ENCODE results near the gene BNIP5.

BNIP5 gene

DNA sequence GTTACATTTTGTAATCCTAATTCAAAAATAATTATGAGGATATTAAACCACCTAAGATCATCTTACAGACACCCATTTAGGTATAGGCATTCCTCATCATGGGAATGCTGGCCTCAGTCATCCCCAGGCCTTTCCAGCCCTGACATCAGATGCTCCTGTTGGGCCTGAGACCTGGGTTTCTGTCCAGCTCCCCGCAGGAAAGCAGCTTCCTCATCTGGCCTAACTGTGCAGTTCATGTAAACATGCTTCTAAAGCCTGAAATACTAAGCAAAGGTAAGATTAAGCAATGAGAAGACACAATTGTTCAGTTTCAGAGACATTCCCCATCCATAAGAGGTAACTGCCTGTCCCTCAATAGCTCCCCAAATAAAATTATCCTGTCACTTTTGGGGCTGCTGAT is 31.7 kb upstream of the BNIP5 start:
- TF ChIP-seq RARB (CRISPR knock-in tag; IDR thresholded peaks at IDR 0.05) (no peak), BACH2 (CRISPR knock-in tag; IDR thresholded peaks at IDR 0.05; ENCODE audit: borderline replicate concordance) (no peak), ZNF70 (CRISPR knock-in tag; IDR thresholded peaks at IDR 0.05) (no peak), ARNTL (CRISPR knock-in tag; IDR thresholded peaks at IDR 0.05; ENCODE audit: borderline replicate concordance, low read depth) (no peak), PPARA (CRISPR knock-in tag; IDR thresholded peaks at IDR 0.05; ENCODE audit: borderline replicate concordance) (no peak)
- TF ChIP-seq, protein P1, sequence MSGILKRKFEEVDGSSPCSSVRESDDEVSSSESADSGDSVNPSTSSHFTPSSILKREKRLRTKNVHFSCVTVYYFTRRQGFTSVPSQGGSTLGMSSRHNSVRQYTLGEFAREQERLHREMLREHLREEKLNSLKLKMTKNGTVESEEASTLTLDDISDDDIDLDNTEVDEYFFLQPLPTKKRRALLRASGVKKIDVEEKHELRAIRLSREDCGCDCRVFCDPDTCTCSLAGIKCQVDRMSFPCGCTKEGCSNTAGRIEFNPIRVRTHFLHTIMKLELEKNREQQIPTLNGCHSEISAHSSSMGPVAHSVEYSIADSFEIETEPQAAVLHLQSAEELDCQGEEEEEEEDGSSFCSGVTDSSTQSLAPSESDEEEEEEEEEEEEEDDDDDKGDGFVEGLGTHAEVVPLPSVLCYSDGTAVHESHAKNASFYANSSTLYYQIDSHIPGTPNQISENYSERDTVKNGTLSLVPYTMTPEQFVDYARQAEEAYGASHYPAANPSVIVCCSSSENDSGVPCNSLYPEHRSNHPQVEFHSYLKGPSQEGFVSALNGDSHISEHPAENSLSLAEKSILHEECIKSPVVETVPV (CRISPR knock-in tag; IDR thresholded peaks at IDR 0.05): no peak
- ATAC-seq: no peak

DNA sequence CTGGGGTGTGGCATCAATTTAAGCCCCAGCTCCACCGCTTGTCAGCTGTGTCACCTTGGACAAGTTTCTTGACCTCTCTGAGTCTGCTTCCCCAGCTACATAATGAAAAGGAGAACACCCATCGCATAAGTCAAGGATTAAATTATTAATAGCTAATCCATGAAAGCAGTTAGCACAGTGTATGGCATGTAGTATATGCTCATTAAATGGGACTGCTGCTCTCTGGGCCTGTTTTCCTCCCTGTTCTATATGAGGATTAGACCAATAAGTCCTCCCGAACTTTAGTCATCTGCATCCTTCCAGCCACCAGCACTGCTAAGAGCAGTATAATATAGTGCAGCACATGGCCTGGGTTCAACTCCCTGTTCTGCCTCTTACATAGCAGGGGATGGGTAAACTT is 31.1 kb upstream of the BNIP5 start:
- no peak for TF ChIP-seq ZNF8 (CRISPR knock-in tag; IDR thresholded peaks at IDR 0.05)
- no peak for TF ChIP-seq ARNTL (CRISPR knock-in tag; IDR thresholded peaks at IDR 0.05; ENCODE audit: borderline replicate concordance, low read depth)
- TF ChIP-seq ZFP3 (CRISPR knock-in tag; IDR thresholded peaks at IDR 0.05): no peak
- no peak for TF ChIP-seq SNAI2 (CRISPR knock-in tag; IDR thresholded peaks at IDR 0.05)
- no peak for TF ChIP-seq OSR1 (CRISPR knock-in tag; IDR thresholded peaks at IDR 0.05)
- TF ChIP-seq ZFP30 (CRISPR knock-in tag; IDR thresholded peaks at IDR 0.05): no peak
- TF ChIP-seq, protein P2, sequence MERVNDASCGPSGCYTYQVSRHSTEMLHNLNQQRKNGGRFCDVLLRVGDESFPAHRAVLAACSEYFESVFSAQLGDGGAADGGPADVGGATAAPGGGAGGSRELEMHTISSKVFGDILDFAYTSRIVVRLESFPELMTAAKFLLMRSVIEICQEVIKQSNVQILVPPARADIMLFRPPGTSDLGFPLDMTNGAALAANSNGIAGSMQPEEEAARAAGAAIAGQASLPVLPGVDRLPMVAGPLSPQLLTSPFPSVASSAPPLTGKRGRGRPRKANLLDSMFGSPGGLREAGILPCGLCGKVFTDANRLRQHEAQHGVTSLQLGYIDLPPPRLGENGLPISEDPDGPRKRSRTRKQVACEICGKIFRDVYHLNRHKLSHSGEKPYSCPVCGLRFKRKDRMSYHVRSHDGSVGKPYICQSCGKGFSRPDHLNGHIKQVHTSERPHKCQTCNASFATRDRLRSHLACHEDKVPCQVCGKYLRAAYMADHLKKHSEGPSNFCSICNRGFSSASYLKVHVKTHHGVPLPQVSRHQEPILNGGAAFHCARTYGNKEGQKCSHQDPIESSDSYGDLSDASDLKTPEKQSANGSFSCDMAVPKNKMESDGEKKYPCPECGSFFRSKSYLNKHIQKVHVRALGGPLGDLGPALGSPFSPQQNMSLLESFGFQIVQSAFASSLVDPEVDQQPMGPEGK (CRISPR knock-in tag; IDR thresholded peaks at IDR 0.05; ENCODE audit: borderline replicate concordance): no peak
- TF ChIP-seq, protein P3, sequence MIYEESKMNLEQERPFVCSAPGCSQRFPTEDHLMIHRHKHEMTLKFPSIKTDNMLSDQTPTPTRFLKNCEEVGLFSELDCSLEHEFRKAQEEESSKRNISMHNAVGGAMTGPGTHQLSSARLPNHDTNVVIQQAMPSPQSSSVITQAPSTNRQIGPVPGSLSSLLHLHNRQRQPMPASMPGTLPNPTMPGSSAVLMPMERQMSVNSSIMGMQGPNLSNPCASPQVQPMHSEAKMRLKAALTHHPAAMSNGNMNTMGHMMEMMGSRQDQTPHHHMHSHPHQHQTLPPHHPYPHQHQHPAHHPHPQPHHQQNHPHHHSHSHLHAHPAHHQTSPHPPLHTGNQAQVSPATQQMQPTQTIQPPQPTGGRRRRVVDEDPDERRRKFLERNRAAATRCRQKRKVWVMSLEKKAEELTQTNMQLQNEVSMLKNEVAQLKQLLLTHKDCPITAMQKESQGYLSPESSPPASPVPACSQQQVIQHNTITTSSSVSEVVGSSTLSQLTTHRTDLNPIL (CRISPR knock-in tag; IDR thresholded peaks at IDR 0.05; ENCODE audit: low read depth): no peak
- ATAC-seq: no peak

DNA sequence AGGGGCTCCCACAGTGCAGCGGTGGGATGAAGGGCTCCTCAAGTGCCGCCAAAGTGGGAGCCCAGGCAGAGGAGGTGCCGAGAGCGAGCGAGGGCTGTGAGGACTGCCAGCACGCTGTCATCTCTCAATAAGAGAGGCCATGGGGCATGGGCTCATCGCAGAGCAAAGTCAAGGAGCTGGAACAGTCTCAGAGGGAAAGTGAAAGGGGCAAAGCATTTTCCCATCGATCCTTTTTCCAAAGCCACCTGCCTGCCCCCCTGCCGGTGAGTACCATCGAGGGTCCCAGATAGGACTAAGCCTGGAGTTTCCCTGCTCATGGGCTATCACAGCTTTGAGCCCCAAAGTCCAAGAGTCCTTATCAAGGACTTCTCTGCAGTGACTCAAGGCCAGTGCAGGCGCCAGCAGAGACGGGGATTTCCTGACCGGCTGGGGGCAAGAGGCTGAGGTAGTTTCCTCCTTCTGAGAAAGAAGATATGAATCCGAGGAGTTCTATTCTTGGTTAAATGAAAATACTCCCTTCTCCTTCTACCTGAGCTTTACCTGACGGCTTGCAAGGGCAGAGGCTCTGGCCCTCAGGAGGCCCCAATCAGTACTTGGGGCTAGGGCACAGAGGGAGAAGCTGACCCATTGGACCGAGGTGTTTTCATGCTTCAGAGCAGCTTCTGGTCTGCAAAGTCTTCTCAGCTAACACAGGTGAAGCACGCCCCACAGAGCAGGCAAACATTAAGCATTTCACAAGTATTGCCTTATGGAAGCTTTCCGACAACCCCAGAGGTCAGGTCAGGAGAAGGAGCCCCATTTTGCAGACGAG is 28.2 kb upstream of the BNIP5 start:
- TF ChIP-seq ZNF8 (CRISPR knock-in tag; IDR thresholded peaks at IDR 0.05): no peak
- no peak for TF ChIP-seq ZNF565 (CRISPR knock-in tag; conservative IDR thresholded peaks at IDR 0.05; ENCODE audit: low read depth)
- no peak for TF ChIP-seq ESRRG (CRISPR knock-in tag; IDR thresholded peaks at IDR 0.05)
- no peak for TF ChIP-seq ZNF70 (CRISPR knock-in tag; IDR thresholded peaks at IDR 0.05)
- TF ChIP-seq CSDC2 (CRISPR knock-in tag; IDR thresholded peaks at IDR 0.05): no peak
- TF ChIP-seq, protein P4, sequence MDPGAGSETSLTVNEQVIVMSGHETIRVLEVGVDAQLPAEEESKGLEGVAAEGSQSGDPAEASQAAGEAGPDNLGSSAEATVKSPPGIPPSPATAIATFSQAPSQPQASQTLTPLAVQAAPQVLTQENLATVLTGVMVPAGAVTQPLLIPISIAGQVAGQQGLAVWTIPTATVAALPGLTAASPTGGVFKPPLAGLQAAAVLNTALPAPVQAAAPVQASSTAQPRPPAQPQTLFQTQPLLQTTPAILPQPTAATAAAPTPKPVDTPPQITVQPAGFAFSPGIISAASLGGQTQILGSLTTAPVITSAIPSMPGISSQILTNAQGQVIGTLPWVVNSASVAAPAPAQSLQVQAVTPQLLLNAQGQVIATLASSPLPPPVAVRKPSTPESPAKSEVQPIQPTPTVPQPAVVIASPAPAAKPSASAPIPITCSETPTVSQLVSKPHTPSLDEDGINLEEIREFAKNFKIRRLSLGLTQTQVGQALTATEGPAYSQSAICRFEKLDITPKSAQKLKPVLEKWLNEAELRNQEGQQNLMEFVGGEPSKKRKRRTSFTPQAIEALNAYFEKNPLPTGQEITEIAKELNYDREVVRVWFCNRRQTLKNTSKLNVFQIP (CRISPR knock-in tag; IDR thresholded peaks at IDR 0.05; ENCODE audit: borderline replicate concordance, low read depth): no peak
- TF ChIP-seq ZC3H10 (CRISPR knock-in tag; IDR thresholded peaks at IDR 0.05): no peak
- no peak for TF ChIP-seq ZFP3 (CRISPR knock-in tag; IDR thresholded peaks at IDR 0.05)
- TF ChIP-seq GLIS3 (CRISPR knock-in tag; IDR thresholded peaks at IDR 0.05): no peak
- no peak for TF ChIP-seq ISL1 (CRISPR knock-in tag; IDR thresholded peaks at IDR 0.05)
- TF ChIP-seq ARNTL (CRISPR knock-in tag; IDR thresholded peaks at IDR 0.05; ENCODE audit: borderline replicate concordance, low read depth): no peak
- TF ChIP-seq OSR1 (CRISPR knock-in tag; IDR thresholded peaks at IDR 0.05): no peak
- TF ChIP-seq, protein P2 (CRISPR knock-in tag; IDR thresholded peaks at IDR 0.05; ENCODE audit: borderline replicate concordance): no peak
- TF ChIP-seq TOX (CRISPR knock-in tag; IDR thresholded peaks at IDR 0.05; ENCODE audit: borderline replicate concordance): no peak
- TF ChIP-seq ZFP30 (CRISPR knock-in tag; IDR thresholded peaks at IDR 0.05): no peak
- TF ChIP-seq, protein P3 (CRISPR knock-in tag; IDR thresholded peaks at IDR 0.05; ENCODE audit: low read depth): no peak
- TF ChIP-seq, protein P5, sequence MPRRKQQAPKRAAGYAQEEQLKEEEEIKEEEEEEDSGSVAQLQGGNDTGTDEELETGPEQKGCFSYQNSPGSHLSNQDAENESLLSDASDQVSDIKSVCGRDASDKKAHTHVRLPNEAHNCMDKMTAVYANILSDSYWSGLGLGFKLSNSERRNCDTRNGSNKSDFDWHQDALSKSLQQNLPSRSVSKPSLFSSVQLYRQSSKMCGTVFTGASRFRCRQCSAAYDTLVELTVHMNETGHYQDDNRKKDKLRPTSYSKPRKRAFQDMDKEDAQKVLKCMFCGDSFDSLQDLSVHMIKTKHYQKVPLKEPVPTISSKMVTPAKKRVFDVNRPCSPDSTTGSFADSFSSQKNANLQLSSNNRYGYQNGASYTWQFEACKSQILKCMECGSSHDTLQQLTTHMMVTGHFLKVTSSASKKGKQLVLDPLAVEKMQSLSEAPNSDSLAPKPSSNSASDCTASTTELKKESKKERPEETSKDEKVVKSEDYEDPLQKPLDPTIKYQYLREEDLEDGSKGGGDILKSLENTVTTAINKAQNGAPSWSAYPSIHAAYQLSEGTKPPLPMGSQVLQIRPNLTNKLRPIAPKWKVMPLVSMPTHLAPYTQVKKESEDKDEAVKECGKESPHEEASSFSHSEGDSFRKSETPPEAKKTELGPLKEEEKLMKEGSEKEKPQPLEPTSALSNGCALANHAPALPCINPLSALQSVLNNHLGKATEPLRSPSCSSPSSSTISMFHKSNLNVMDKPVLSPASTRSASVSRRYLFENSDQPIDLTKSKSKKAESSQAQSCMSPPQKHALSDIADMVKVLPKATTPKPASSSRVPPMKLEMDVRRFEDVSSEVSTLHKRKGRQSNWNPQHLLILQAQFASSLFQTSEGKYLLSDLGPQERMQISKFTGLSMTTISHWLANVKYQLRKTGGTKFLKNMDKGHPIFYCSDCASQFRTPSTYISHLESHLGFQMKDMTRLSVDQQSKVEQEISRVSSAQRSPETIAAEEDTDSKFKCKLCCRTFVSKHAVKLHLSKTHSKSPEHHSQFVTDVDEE (CRISPR knock-in tag; IDR thresholded peaks at IDR 0.05): no peak
- no peak for TF ChIP-seq RARB (CRISPR knock-in tag; IDR thresholded peaks at IDR 0.05)
- TF ChIP-seq, protein P1 (CRISPR knock-in tag; IDR thresholded peaks at IDR 0.05): no peak
- ATAC-seq: no peak
